Activated B cell treated with CpG ODN at 0.5 μM for 24 hours (primary cell): ENCODE results near the gene RBMS1. TPM values are rescaled to one million over a fixed set of nuclear protein-coding genes. Genes with fewer than 3 reads are reported as not detected.

Experiments used
- ATAC-seq: fragments of 200-7000 bp; cut with Tn5 transposase; one replicate; pipeline ENCODE4 v1.10.0; 2021; ENCODE audit warnings: low read depth, mild to moderate bottlenecking, moderate library complexity
- CTCF ChIA-PET: fragments of 350-600 bp; sonication (Branson Sonifier 250); formaldehyde crosslinking; loops from one replicate; lab custom pipeline; 2021; ENCODE audit warnings: antibody characterized with exemption; lab: Charles Lee
- POLR2A ChIA-PET: fragments of 350-600 bp; sonication (Branson Sonifier 250); formaldehyde crosslinking; loops from one replicate; lab custom pipeline; 2021; ENCODE audit warnings: antibody characterized with exemption; lab: Charles Lee
- DNase-seq: peaks from one replicate; pipeline ENCODE4 v3.0.0; 2022
- H3K27ac Mint-ChIP-seq: one replicate; pipeline ENCODE4 v1.8.0; 2020; ENCODE audit warnings: mixed read lengths
- H3K27me3 Mint-ChIP-seq: one replicate; pipeline ENCODE4 v1.8.0; 2021; ENCODE audit warnings: mixed read lengths
- H3K36me3 Mint-ChIP-seq: one replicate; pipeline ENCODE4 v1.8.0; 2021; ENCODE audit warnings: low read depth, mixed read lengths
- H3K4me1 Mint-ChIP-seq: one replicate; pipeline ENCODE4 v1.8.0; 2021; ENCODE audit warnings: mixed read lengths
- H3K4me3 Mint-ChIP-seq: one replicate; pipeline ENCODE4 v1.8.0; 2020; ENCODE audit warnings: mild to moderate bottlenecking, mixed read lengths
- H3K9me3 Mint-ChIP-seq: one replicate; pipeline ENCODE4 v1.8.0; 2020; ENCODE audit warnings: mixed read lengths
- intact Hi-C: fragments of 100-400 bp; cut with micrococcal nuclease; formaldehyde crosslinking; loops from one replicate; pipeline ENCODE4 v1.15.1; 2024
- total RNA-seq: library from RNA; stranded (reverse); gene quantifications from 2 replicates; pipeline ENCODE4 v1.2.3, GENCODE V29; 2022
- TF ChIP-seq, protein P1 (sequence below): fragments of 200-600 bp; IDR thresholded peaks from one replicate; pipeline ENCODE4 v1.8.0; 2022; ENCODE audit warnings: antibody characterized with exemption, mild to moderate bottlenecking

Gene RBMS1
- total RNA-seq, 1 donor from 2014 or later, result 30.9 TPM

DNA sequence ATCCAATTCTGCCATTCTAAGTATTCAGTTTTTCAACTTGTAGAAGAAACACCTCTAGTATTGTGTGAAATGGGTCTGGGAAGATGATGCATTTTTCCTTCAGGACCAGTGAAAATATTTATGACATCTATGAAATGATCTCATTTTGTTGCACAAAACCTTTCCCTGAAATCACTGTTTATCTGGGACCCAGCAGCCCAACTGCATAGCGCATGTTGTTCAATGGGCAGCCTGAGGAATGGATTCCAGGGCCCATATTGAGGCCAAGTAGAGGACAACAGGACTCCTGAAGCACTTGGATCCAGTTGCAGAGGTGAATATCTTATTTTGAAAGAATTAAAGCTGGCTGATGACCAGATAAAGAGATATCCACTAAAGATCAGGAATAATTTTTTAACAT, 7.3 kb downstream of the RBMS1 start:
- Mint-ChIP-seq H3K27me3 (peaks cover 19% of the 10 kb centered on the region), H3K4me3 (no peak overlapping the region), H3K4me1 (no peaks in the 10 kb centered on the region), H3K27ac (no peak overlapping the region), H3K9me3 (no peaks in the 10 kb centered on the region), H3K36me3 (no peaks in the 10 kb centered on the region)
- ChIA-PET CTCF (no interaction called here), POLR2A (no interaction called here)
- DNase-seq (no peak), ATAC-seq (no peak)
- TF ChIP-seq, protein P1, sequence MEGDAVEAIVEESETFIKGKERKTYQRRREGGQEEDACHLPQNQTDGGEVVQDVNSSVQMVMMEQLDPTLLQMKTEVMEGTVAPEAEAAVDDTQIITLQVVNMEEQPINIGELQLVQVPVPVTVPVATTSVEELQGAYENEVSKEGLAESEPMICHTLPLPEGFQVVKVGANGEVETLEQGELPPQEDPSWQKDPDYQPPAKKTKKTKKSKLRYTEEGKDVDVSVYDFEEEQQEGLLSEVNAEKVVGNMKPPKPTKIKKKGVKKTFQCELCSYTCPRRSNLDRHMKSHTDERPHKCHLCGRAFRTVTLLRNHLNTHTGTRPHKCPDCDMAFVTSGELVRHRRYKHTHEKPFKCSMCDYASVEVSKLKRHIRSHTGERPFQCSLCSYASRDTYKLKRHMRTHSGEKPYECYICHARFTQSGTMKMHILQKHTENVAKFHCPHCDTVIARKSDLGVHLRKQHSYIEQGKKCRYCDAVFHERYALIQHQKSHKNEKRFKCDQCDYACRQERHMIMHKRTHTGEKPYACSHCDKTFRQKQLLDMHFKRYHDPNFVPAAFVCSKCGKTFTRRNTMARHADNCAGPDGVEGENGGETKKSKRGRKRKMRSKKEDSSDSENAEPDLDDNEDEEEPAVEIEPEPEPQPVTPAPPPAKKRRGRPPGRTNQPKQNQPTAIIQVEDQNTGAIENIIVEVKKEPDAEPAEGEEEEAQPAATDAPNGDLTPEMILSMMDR, result no peak
- intact Hi-C loops, result no loop called here

DNA sequence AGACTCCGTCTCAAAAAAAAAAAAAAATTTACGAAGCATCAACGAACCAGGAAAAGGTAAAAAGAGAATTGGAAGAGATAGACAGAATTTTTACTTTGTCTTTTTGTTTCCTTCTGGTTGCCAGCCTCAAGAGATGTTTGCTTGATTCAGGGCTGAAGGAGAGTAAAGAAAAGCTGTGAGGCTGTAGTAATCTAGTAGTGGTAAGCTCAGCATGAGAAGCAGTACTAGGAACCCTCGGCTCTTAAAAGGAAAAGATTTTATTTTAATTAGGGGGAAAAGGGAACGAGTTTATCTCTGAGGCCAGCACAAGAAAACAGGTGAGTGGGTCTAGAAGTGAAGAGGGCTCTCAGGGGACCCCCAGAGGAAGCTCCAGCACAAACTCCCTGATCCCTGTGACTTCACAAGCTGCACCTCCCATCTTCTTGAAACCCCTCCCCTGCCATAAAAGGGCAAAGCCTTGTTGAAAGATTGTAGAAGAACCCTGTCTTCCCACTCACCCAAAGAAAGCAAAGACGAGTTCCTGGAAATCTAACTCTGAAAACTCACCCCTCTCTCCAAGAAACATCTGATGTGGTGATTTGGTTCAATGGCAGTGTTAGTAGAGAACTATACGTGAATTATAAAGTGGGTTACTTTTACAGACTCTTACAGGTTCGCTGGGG, 8.6 kb downstream of the RBMS1 start:
- DNase-seq (no peak), ATAC-seq (no peak)
- Mint-ChIP-seq H3K27me3 (peaks cover 15% of the 10 kb centered on the region), H3K27ac (no peak overlapping the region), H3K4me3 (no peak overlapping the region), H3K4me1 (no peaks in the 10 kb centered on the region), H3K9me3 (no peaks in the 10 kb centered on the region), H3K36me3 (no peaks in the 10 kb centered on the region)
- ChIA-PET POLR2A (no interaction called here), CTCF (no interaction called here)
- intact Hi-C loops, result no loop called here
- TF ChIP-seq, protein P1, result no peak

DNA sequence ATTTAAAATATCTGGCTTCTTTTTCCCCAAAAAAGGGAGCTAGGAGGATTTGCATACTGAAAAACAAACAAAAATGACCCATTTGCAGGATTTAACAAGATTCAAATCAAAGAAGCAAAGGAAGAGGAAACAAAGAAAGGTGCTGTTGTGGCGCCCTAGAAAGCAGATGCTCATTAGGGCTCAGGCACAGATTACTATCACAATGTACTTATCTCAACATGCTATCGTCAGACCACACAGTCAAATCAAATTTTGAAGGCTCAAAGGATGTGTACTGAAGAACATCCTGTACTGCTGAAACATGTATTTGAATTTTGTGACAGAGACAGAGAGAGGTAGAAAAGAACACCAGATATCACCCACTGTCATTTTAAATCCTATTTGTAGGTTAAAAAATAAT, 10.9 kb downstream of the RBMS1 start:
- intact Hi-C loops, result no loop called here
- Mint-ChIP-seq H3K9me3 (no peaks in the 10 kb centered on the region), H3K4me3 (no peak overlapping the region), H3K4me1 (no peaks in the 10 kb centered on the region), H3K27ac (no peak overlapping the region), H3K36me3 (no peaks in the 10 kb centered on the region), H3K27me3 (peaks cover 19% of the 10 kb centered on the region)
- CTCF ChIA-PET, result no interaction called here
- TF ChIP-seq, protein P1, result no peak
- DNase-seq (no peak), ATAC-seq (no peak)
- POLR2A ChIA-PET, result no interaction called here

DNA sequence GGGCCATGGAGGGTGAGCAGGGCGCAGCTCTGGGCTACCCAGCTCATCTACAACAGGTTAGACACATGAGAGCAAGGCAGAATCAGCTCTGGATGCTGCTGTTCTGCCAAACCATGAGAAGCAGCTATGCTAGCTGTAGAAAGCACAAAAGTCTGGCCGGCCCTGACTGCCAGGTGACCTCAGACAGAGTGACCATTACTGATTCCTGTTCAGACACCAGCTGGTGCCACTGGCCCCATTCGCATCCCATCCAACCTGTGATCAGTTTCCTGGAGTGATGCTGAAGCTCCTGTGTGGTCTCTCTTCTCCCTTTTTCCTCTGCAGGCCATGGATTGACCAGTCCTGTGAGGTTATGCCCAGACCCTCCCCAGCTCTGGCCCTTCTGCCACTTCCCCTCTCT, 14.3 kb downstream of the RBMS1 start:
- ATAC-seq (no peak), DNase-seq (no peak)
- Mint-ChIP-seq H3K27ac (no peak overlapping the region), H3K4me3 (no peak overlapping the region), H3K27me3 (peaks cover 18% of the 10 kb centered on the region), H3K9me3 (no peaks in the 10 kb centered on the region), H3K36me3 (no peaks in the 10 kb centered on the region), H3K4me1 (no peaks in the 10 kb centered on the region)
- ChIA-PET CTCF (interaction anchor here (0.6 kb wide), 1 partner anchor 71 kb away, joined by 5 read pairs; no protein-coding TSS in a partner anchor), POLR2A (no interaction called here)
- TF ChIP-seq, protein P1, result no peak
- intact Hi-C loops, result no loop called here

DNA sequence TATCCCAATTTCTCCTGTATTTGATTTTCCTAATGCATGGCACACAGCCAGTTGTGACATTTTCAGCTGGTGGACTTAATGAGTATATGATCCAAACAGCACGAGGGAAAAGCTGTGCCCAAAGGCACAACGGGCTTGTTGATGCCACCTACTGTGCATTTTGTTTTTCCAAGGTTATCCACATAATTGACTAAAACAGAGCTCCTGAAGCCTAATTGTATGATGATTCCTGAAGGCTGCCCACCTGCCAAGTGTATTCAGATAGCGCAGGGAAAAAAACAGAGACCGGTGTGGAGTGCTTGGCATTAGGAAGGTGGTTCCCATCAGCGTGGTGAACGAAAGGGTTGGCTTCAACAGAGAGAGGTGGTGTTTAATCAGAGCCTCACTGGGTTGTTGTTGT, 14.9 kb downstream of the RBMS1 start:
- ChIA-PET POLR2A (no interaction called here), CTCF (no interaction called here)
- TF ChIP-seq, protein P1, result no peak
- Mint-ChIP-seq H3K4me3 (no peak overlapping the region), H3K27ac (no peak overlapping the region), H3K9me3 (no peaks in the 10 kb centered on the region), H3K4me1 (no peaks in the 10 kb centered on the region), H3K36me3 (no peaks in the 10 kb centered on the region), H3K27me3 (peaks cover 18% of the 10 kb centered on the region)
- intact Hi-C loops, result no loop called here
- DNase-seq (no peak), ATAC-seq (no peak)
